Gastroesophageal sphincter (tissue), 4 donors: ENCODE results near the gene SHC4. TPM values are rescaled to one million over a fixed set of nuclear protein-coding genes. Genes with fewer than 3 reads are reported as not detected.

Source experiments
- ATAC-seq: fragments of 150-250 bp; one replicate; pipeline ENCODE4 v1.9.1; 2016; ENCODE audit warnings: mild to moderate bottlenecking, moderate library complexity
- H3K27ac ChIP-seq, 4 donors: fragments of 200-600 bp; sonication (generic) in 3 of 4; 1 replicate in 3 of 4; 2 replicates in 1 of 4; pipeline ENCODE4 v1.5.1; 2016 to 2019
- H3K27me3 ChIP-seq: fragments of 200-600 bp; sonication (generic); one replicate; pipeline ENCODE4 v1.5.1; 2019
- H3K36me3 ChIP-seq, 2 donors: fragments of 200-600 bp; sonication (generic); one replicate each; pipeline ENCODE4 v1.5.1; 2019; ENCODE audit warnings: control low read depth in 1 of 2
- H3K4me1 ChIP-seq, 3 donors: fragments of 200-600 bp; sonication (generic); 1 replicate in 2 of 3; 2 replicates in 1 of 3; pipeline ENCODE4 v1.5.1; 2016 to 2019; ENCODE audit warnings: control low read depth in 2 of 3
- H3K4me3 ChIP-seq, 2 donors: fragments of 200-600 bp; sonication (generic); one replicate each; pipeline ENCODE4 v1.5.1; 2019; ENCODE audit warnings: mild to moderate bottlenecking in 1 of 2, moderate library complexity in 1 of 2
- H3K9me3 ChIP-seq, 3 donors: fragments of 200-600 bp; sonication (generic); one replicate each; pipeline ENCODE4 v1.5.1; 2017 to 2019; ENCODE audit warnings: control low read depth in 2 of 3
- CTCF ChIP-seq, 4 experiments: fragments of 200-600 bp in 2 of 4; fragments of 450-650 bp in 2 of 4; sonication (generic) in 1 of 4; IDR thresholded peaks; one replicate each; pipeline ENCODE4 v1.5.1; 2017 to 2019; ENCODE audit warnings: antibody characterized with exemption in 4 of 4, mild to moderate bottlenecking in 2 of 4, moderate library complexity in 2 of 4
- EP300 ChIP-seq: sonication (generic); formaldehyde crosslinking; IDR thresholded peaks from one replicate; pipeline ENCODE4 v1.6.1; 2017; ENCODE audit warnings: antibody characterized with exemption, mild to moderate bottlenecking
- POLR2A ChIP-seq, 2 donors: fragments of 450-650 bp; IDR thresholded peaks; one replicate each; pipeline ENCODE4 v1.6.1; 2017; ENCODE audit warnings: antibody characterized with exemption in 2 of 2, mild to moderate bottlenecking in 2 of 2, moderate library complexity in 1 of 2
- POLR2AphosphoS5 ChIP-seq: sonication (generic); formaldehyde crosslinking; IDR thresholded peaks from one replicate; pipeline ENCODE4 v1.6.1; 2017; ENCODE audit warnings: antibody characterized with exemption
- WGBS, 2 donors: methylation state at CpG; one replicate each; pipeline ENCODE4 v1.1.5; 2018; ENCODE audit warnings: low coverage in 1 of 2; 5-methylcytosine and 5-hydroxymethylcytosine counted together
- total RNA-seq, 4 donors: library from RNA; depleted of rRNA; stranded (reverse); fragments of >200 nt; gene quantifications; one replicate each; pipeline ENCODE4 v1.1.0, GENCODE V29; 2016

SHC4 gene, protein sequence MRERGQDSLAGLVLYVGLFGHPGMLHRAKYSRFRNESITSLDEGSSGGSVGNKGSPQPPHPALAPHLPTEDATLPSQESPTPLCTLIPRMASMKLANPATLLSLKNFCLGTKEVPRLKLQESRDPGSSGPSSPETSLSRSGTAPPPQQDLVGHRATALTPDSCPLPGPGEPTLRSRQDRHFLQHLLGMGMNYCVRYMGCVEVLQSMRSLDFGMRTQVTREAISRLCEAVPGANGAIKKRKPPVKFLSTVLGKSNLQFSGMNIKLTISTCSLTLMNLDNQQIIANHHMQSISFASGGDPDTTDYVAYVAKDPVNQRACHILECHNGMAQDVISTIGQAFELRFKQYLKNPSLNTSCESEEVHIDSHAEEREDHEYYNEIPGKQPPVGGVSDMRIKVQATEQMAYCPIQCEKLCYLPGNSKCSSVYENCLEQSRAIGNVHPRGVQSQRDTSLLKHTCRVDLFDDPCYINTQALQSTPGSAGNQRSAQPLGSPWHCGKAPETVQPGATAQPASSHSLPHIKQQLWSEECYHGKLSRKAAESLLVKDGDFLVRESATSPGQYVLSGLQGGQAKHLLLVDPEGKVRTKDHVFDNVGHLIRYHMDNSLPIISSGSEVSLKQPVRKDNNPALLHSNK
- 1 to 10 TPM; 1.4 to 4.2 (median 2.1) TPM for total RNA-seq

- ATAC-seq, result peak; percentile 71
- Histone ChIP-seq H3K27me3 (no peaks in the 10 kb centered on the region), H3K27ac (peak within 1 kb of the TSS in 2 of 4 donors; percentile 12 to 61), H3K36me3 (no peaks in the 10 kb centered on the region), H3K9me3 (no peaks in the 10 kb centered on the region), H3K4me3 (peak within 1 kb of the TSS; percentile 40 to 61), H3K4me1 (peaks cover 0 to 25% (median 10%) of the 10 kb centered on the region in 3 donors)
- WGBS, 2 donors, result 0% methylated on average over 11 to 15 of the region's 16 CpGs
- TF ChIP-seq POLR2A (IDR thresholded peaks at IDR 0.05) (no peak), CTCF (IDR thresholded peaks at IDR 0.05) (peak in 1 of 4 experiments; percentile 48)
Observed at GRCh38 chr15:48963524-48964113, at the start of gene SHC4. TSS of gene SHC4 (minus strand) at chr15:48963919. CDS start at chr15:48963015, 904 bp downstream.

GRCh38 chr15:48999314-48999713 lies 35.6 kb upstream of the SHC4 start:
- 69 to 85% methylated on average over 2 of the region's 2 CpGs for WGBS, 2 donors
- TF ChIP-seq EP300 (no peak), POLR2AphosphoS5 (no peak), POLR2A (IDR thresholded peaks at IDR 0.05) (no peak), CTCF (IDR thresholded peaks at IDR 0.05) (no peak)
- ATAC-seq, result no peak

GRCh38 chr15:48996276-48996675 lies 32.6 kb upstream of the SHC4 start:
- peaks cover 11 to 98% of the 10 kb centered on the region in 2 donors for H3K36me3 ChIP-seq
- TF ChIP-seq CTCF (IDR thresholded peaks at IDR 0.05) (no peak), EP300 (no peak), POLR2AphosphoS5 (no peak), POLR2A (IDR thresholded peaks at IDR 0.05) (no peak)
- no peaks in the 10 kb centered on the region for H3K4me1 ChIP-seq
- WGBS, 2 donors, result 87% methylated on average over 2 of the region's 2 CpGs
- no peak for ATAC-seq
- no peak overlapping the region for H3K4me3 ChIP-seq
- H3K9me3 ChIP-seq, result no peaks in the 10 kb centered on the region
- H3K27me3 ChIP-seq, result no peaks in the 10 kb centered on the region
- H3K27ac ChIP-seq, result no peak overlapping the region

More at GRCh38 chr15:48999314-48999713, 35.6 kb upstream of the SHC4 start:
- Histone ChIP-seq H3K36me3 (peaks cover 3 to 68% of the 10 kb centered on the region in 2 donors), H3K27ac (no peak overlapping the region), H3K27me3 (no peaks in the 10 kb centered on the region), H3K4me1 (no peaks in the 10 kb centered on the region), H3K4me3 (no peak overlapping the region), H3K9me3 (no peaks in the 10 kb centered on the region)

- Histone ChIP-seq H3K27me3 (no peaks in the 10 kb centered on the region), H3K36me3 (peaks cover 8 to 73% of the 10 kb centered on the region in 2 donors)
- TF ChIP-seq POLR2A (IDR thresholded peaks at IDR 0.05) (no peak), EP300 (no peak), POLR2AphosphoS5 (no peak), CTCF (IDR thresholded peaks at IDR 0.05) (no peak)
Observed at GRCh38 chr15:48993380-48993779, 29.7 kb upstream of the SHC4 start.

More at GRCh38 chr15:48993380-48993779, 29.7 kb upstream of the SHC4 start:
- H3K27ac ChIP-seq, result no peak overlapping the region
- ATAC-seq, result no peak
- H3K4me3 ChIP-seq, result no peak overlapping the region
- H3K4me1 ChIP-seq, result peaks cover 0 to 5% (median 0%) of the 10 kb centered on the region in 3 donors
- H3K9me3 ChIP-seq, result no peaks in the 10 kb centered on the region
